AG04449 (cell line): ENCODE measurements around the gene KRTAP4-5.
"Not testable (repeated sequence)": the region's sequence is repeated elsewhere in the genome, so short reads cannot be mapped to it uniquely, and the experiment has no call there.

Source experiments
- CTCF ChIA-PET: fragments of 350-600 bp; formaldehyde crosslinking; extraction: SDS; loops from one replicate; lab custom pipeline; 2021; ENCODE audit warnings: antibody characterized with exemption; lab: Yijun Ruan, JAX
- POLR2A ChIA-PET: fragments of 400-600, 350-600 bp; formaldehyde crosslinking; extraction: SDS; loops from one replicate; lab custom pipeline; 2020; ENCODE audit warnings: antibody characterized with exemption, inconsistent platforms; lab: Yijun Ruan, JAX
- DNase-seq: peaks from one replicate; pipeline ENCODE4 v3.0.0-alpha.2; 2010; ENCODE audit warnings: low read depth, low spot score
- H3K4me3 ChIP-seq: 2 replicates; pipeline ENCODE4 v1.5.1; 2011; ENCODE audit warnings: low read depth, mild to moderate bottlenecking, control low read depth, low read length
- CTCF ChIP-seq: IDR thresholded peaks from one replicate; pipeline ENCODE4 v1.5.1; 2011; ENCODE audit warnings: mild to moderate bottlenecking, moderate library complexity, low read length, control low read depth, inconsistent platforms; ENCODE audit not compliant: insufficient read depth; ENCODE audit errors: missing control alignments

Gene KRTAP4-5

GRCh38 chr17:41147531-41148204 lies 2.0 kb downstream of the KRTAP4-5 start:
- TF ChIP-seq CTCF: no peak
- ChIA-PET POLR2A (no interaction called here), CTCF (interaction anchor here (1.5 kb wide), 1 partner anchor 12 kb away, joined by 4 read pairs; no protein-coding TSS in a partner anchor)

GRCh38 chr17:41145261-41145660 lies 4.4 kb downstream of the KRTAP4-5 start:
- POLR2A ChIA-PET: no interaction called here

More at GRCh38 chr17:41147531-41148204, 2.0 kb downstream of the KRTAP4-5 start:
- no peak for DNase-seq
- no peak overlapping the region for H3K4me3 ChIP-seq

GRCh38 chr17:41144846-41145245 lies 4.8 kb downstream of the KRTAP4-5 start:
- no peak for TF ChIP-seq CTCF
- ChIA-PET CTCF (no interaction called here), POLR2A (no interaction called here)
- no peak overlapping the region for H3K4me3 ChIP-seq
- DNase-seq: no peak

More at GRCh38 chr17:41145261-41145660, 4.4 kb downstream of the KRTAP4-5 start:
- H3K4me3 ChIP-seq: no peak overlapping the region
- CTCF ChIA-PET: no interaction called here
- TF ChIP-seq CTCF: no peak
- DNase-seq: no peak

- no peak for TF ChIP-seq CTCF
- POLR2A ChIA-PET: interaction anchor here (1.0 kb wide), 1 partner anchor 231 kb away, joined by 3 read pairs; no protein-coding TSS in a partner anchor
- H3K4me3 ChIP-seq: no peak overlapping the region
- DNase-seq: no peak
- CTCF ChIA-PET: interaction anchor here (1.0 to 1.4 kb wide), 3 partner anchors 17 to 507 kb away, joined by 3 to 4 read pairs (median 3); no protein-coding TSS in a partner anchor
Observed at GRCh38 chr17:41141361-41141760, 8.3 kb downstream of the KRTAP4-5 start.

- ChIA-PET CTCF (interaction anchor here (0.8 to 1.4 kb wide), 4 partner anchors 16 to 508 kb away, joined by 3 to 4 read pairs (median 3); no protein-coding TSS in a partner anchor), POLR2A (interaction anchor here (1.0 kb wide), 1 partner anchor 230 kb away, joined by 3 read pairs; no protein-coding TSS in a partner anchor)
- H3K4me3 ChIP-seq: no peak within 1 kb of the TSS
- peak; percentile 71 for DNase-seq
- no peak for TF ChIP-seq CTCF
Observed at GRCh38 chr17:41140360-41141131, 9.1 kb downstream of the KRTAP4-5 start, which contains the start of gene KRTAP4-6. Gene KRTAP4-6, minus strand, starts transcription at chr17:41140544. Its CDS starts 57 bp downstream, at chr17:41140487.

GRCh38 chr17:41139865-41140264 lies 9.8 kb downstream of the KRTAP4-5 start:
- DNase-seq, POLR2A ChIA-PET, H3K4me3 ChIP-seq, CTCF ChIA-PET: not testable (repeated sequence)
